SU-DHL-6 (cell line): ENCODE results near the gene PACS1.

Experiments
- H2AFZ ChIP-seq: fragments of 200-600 bp; sonication (generic); 2 replicates; pipeline ENCODE4 v1.6.1; 2014; ENCODE audit warnings: low read depth, mild to moderate bottlenecking, moderate library complexity, mixed read lengths, antibody characterized with exemption, low read length; ENCODE audit not compliant: severe bottlenecking
- H3F3A ChIP-seq: fragments of 200-600 bp; shearing (Covaris generic); 2 replicates; pipeline ENCODE4 v1.6.0; 2016; ENCODE audit warnings: antibody characterized with exemption, mild to moderate bottlenecking; ENCODE audit not compliant: insufficient read depth
- H3K27ac ChIP-seq: fragments of 200-600 bp; sonication (generic); 2 replicates; pipeline ENCODE4 v1.5.1; 2016; ENCODE audit warnings: low read depth, mild to moderate bottlenecking, low read length, moderate library complexity, mixed read lengths
- H3K27me3 ChIP-seq: fragments of 200-600 bp; sonication (generic), shearing (Covaris generic); 2 replicates; pipeline ENCODE4 v1.6.0; 2014; ENCODE audit warnings: mild to moderate bottlenecking, low read length
- H3K36me3 ChIP-seq: fragments of 200-600 bp; sonication (generic); 2 replicates; pipeline ENCODE4 v1.6.1; 2014; ENCODE audit warnings: mild to moderate bottlenecking, low read length, mixed read lengths
- H3K4me2 ChIP-seq: fragments of 300-600, 200-600 bp; shearing (Covaris generic), sonication (generic); 2 replicates; pipeline ENCODE4 v1.6.0; 2014; ENCODE audit warnings: low read length, low read depth, mild to moderate bottlenecking; ENCODE audit not compliant: poor library complexity, severe bottlenecking
- H3K4me3 ChIP-seq: fragments of 200-600 bp; sonication (generic); 2 replicates; pipeline ENCODE4 v1.5.1; 2014; ENCODE audit warnings: antibody characterized with exemption, low read length, mild to moderate bottlenecking, mixed read lengths; ENCODE audit not compliant: insufficient read depth, poor library complexity, severe bottlenecking
- H3K79me2 ChIP-seq: fragments of 200-600 bp; sonication (generic); 2 replicates; pipeline ENCODE4 v1.6.1; 2014; ENCODE audit warnings: mild to moderate bottlenecking, low read length, moderate library complexity; ENCODE audit not compliant: insufficient read depth
- H3K9ac ChIP-seq: fragments of 200-600 bp; sonication (generic); 2 replicates; pipeline ENCODE4 v1.7.0; 2014; ENCODE audit warnings: mild to moderate bottlenecking, low read length
- H3K9me2 ChIP-seq: fragments of 200-600 bp; sonication (generic); replicated peaks from 2 replicates; pipeline ENCODE4 v1.6.1; 2014; ENCODE audit warnings: low read length; ENCODE audit not compliant: insufficient read depth
- H3K9me3 ChIP-seq: fragments of 200-600 bp; sonication (generic); 2 replicates; pipeline ENCODE4 v1.6.1; 2014; ENCODE audit warnings: low read length, mixed read lengths; ENCODE audit not compliant: insufficient read depth
- H4K20me1 ChIP-seq: fragments of 200-600 bp; sonication (generic); 2 replicates; pipeline ENCODE4 v1.6.1; 2014; ENCODE audit warnings: low read depth, mild to moderate bottlenecking, antibody characterized with exemption, low read length, moderate library complexity, mixed read lengths
- CTCF ChIP-seq: fragments of 200-600 bp; sonication (generic); IDR thresholded peaks from one replicate; pipeline ENCODE4 v1.5.1; 2017; ENCODE audit warnings: antibody characterized with exemption, mild to moderate bottlenecking, low read length, moderate library complexity; ENCODE audit not compliant: insufficient read depth, poor library complexity, severe bottlenecking
- EZH2phosphoT487 ChIP-seq: fragments of 200-600 bp; sonication (generic), shearing (Covaris generic); conservative IDR thresholded peaks from 2 replicates; pipeline ENCODE4 v1.6.1; 2018; ENCODE audit warnings: mild to moderate bottlenecking, antibody characterized with exemption, low read length, moderate library complexity, mixed read lengths

PACS1 gene

GRCh38 chr11:66287889-66288670, 218.0 kb downstream of the PACS1 start:
- Histone ChIP-seq H2AFZ (peak overlapping the region; percentile 57), H3K9me2 (no peaks in the 10 kb centered on the region), H3K27me3 (no peaks in the 10 kb centered on the region), H3K9me3 (no peaks in the 10 kb centered on the region), H3F3A (no peaks in the 10 kb centered on the region), H3K79me2 (no peaks in the 10 kb centered on the region), H3K36me3 (no peaks in the 10 kb centered on the region), H3K4me2 (peak overlapping the region; percentile 69), H3K4me3 (peak overlapping the region; percentile 72), H3K27ac (no peak overlapping the region), H3K9ac (peak overlapping the region; percentile 84), H4K20me1 (no peaks in the 10 kb centered on the region)
- TF ChIP-seq CTCF (no peak), EZH2phosphoT487 (no peak)

- H3K4me2 ChIP-seq = peak within 1 kb of the TSS; percentile 69
- peak within 1 kb of the TSS; percentile 72 for H3K4me3 ChIP-seq
- H3K27me3 ChIP-seq = no peaks in the 10 kb centered on the region
- H3K36me3 ChIP-seq = no peaks in the 10 kb centered on the region
- H3K9me3 ChIP-seq = no peaks in the 10 kb centered on the region
- no peaks in the 10 kb centered on the region for H3F3A ChIP-seq
- H4K20me1 ChIP-seq = no peaks in the 10 kb centered on the region
- TF ChIP-seq CTCF = no peak
- no peak for TF ChIP-seq EZH2phosphoT487
- no peaks in the 10 kb centered on the region for H3K79me2 ChIP-seq
- no peaks in the 10 kb centered on the region for H3K9me2 ChIP-seq
- H3K9ac ChIP-seq = peak within 1 kb of the TSS; percentile 84
- peak within 1 kb of the TSS; percentile 76 for H2AFZ ChIP-seq
- H3K27ac ChIP-seq = no peak within 1 kb of the TSS
Measured at GRCh38 chr11:66288671-66289547, 218.8 kb downstream of the PACS1 start, which contains the start of gene YIF1A. YIF1A (minus strand) TSS chr11:66289143; CDS start chr11:66288985, 158 bp downstream.

- H3K79me2 ChIP-seq = no peaks in the 10 kb centered on the region
- H3K9me2 ChIP-seq = no peaks in the 10 kb centered on the region
- no peaks in the 10 kb centered on the region for H3K27me3 ChIP-seq
- TF ChIP-seq CTCF (no peak), EZH2phosphoT487 (no peak)
- no peaks in the 10 kb centered on the region for H3K9me3 ChIP-seq
- H3K4me2 ChIP-seq = peak overlapping the region; percentile 67
- H3K4me3 ChIP-seq = peak overlapping the region; percentile 64
- H2AFZ ChIP-seq = peak overlapping the region; percentile 76
- H3K27ac ChIP-seq = no peak overlapping the region
- H4K20me1 ChIP-seq = no peaks in the 10 kb centered on the region
- H3F3A ChIP-seq = no peaks in the 10 kb centered on the region
- H3K9ac ChIP-seq = peak overlapping the region; percentile 62
- no peaks in the 10 kb centered on the region for H3K36me3 ChIP-seq
Measured at GRCh38 chr11:66289548-66290329, 219.7 kb downstream of the PACS1 start.
